Measurements from ENCODE around the gene SERPINE3.

Gene SERPINE3

DNA sequence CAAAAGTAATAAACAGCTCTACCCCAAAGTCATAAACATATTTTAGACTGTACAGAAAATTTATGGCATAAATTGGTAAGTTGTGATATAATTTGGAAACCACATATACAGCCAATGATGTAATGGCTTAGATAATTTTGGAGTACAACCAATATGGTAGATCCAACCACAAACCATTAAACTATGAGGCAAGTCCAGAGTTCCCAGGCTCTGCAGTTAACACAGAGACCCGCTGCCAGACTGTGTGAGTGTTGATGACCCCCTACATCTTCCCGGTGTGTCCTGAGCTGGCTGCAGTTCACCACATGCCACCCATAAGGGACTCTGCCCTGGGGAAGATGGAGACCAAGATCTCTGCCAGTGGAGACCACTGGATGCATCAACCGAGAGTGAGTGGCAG lies 9.9 kb upstream of the SERPINE3 start:
- no peak for DNase-seq

DNA sequence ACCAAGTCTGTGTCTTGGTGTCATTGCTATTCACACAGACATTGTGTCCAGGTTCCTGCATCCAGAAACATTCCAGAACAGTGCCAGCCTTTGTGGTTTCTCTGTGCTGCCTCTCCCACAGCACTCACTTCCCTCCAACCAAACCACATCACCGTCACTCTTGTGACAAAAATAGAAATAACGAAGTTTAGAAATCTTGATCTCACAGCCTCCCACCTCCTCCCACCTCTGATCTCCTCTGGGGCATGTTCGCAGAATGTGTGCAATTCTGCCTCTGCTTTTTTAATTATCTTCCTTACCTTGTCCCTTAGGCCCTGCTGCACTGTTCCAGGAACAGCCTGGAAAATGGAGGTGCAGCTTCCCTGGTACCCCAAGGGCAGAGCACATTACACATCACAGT lies 8.7 kb upstream of the SERPINE3 start:
- DNase-seq, result no peak

DNA sequence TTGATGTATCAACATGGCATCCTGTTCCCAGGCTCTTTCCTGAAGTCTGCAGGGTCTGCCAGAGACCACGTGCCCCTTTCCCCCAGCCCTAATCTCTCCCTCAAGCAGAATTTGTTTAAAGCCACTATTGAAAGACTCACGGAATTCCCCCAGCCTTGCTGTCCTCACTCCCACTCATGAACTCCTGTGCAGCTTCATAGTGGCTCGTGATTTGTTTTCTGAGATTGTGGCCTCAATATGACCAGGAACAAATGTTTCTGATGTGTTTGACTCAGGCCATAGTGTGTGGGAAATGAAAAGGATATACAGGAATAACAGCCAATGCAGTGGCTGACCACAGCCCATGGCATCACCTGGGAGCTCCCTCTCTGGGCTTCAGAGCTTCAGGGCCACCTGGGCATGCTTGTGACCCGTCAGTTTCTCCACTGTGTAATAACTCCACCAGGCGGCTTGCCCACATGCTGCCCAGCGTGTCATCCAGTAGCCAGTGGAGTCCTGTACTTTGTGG lies 8.1 kb upstream of the SERPINE3 start:
- no peak for DNase-seq

DNA sequence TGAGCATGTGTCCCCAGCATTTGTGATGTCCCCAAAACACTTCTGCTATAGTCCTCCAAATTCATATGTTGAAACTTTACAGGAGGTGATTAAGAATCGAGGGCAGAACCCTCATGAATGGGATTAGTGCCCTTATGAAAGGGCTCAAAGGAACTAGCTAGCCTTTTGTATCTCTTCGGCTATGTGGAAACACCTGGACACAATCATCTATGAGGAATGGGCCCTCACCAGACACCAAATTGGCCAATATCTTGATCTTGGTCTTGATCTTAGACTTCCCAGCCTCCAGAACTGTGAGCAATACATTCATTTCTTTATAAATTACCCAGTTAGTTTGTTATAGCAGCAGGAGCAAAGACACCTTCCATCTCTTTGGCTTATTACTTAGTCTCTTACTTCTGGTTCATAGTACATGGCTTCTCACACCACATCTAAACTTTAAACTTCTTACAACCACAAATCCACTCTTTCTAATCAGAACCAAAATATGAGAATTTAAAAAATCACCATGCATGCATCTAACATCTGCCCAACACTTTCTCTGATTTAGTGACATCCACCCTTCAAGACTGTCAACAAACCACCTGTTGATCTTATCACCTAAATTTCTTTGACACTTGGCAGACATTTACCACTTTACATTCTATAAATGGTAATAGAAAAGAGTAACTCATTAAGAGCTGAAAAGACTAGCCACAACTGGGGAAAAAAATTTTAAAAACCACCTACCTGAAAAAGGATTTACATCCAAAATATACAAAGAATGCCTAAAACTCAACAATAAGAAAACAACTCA lies 6.7 kb upstream of the SERPINE3 start:
- no peak for DNase-seq

DNA sequence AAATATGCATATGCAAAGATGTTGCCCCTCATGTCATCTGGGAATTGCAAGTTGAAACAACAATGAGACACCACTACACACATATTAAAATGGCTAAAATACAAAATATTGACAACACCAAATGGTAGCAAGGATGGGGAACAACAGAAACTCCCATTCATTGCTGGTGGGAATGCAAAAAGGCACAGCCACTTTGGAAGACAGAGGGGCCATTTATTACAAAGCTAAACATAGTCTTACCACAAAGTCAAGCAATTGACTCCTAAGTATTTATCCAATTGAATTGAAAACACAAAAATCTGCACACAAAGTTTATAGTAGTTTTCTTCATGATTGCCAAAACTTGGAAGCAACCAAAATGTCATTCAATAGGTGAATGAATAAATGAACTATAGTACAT lies 6.1 kb upstream of the SERPINE3 start:
- no peak for DNase-seq

DNA sequence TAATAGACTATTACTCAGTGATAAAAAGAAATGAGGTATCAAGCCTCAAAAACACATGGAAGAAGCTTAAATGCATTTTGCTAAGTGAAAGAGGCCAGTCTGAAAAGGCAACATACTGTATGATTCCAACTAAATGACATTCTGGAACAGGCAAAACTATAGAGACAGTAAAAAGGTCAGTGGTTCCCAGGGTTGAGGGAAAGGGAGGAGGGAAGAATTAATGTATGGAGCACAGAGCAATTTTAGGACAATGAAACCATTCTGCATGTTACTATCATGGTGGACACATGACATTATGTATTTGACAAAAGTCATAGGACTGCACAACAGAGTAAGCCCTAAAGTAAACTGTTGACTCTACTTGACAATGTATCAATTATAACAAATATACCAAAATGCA lies 5.7 kb upstream of the SERPINE3 start:
- no peak for DNase-seq

DNA sequence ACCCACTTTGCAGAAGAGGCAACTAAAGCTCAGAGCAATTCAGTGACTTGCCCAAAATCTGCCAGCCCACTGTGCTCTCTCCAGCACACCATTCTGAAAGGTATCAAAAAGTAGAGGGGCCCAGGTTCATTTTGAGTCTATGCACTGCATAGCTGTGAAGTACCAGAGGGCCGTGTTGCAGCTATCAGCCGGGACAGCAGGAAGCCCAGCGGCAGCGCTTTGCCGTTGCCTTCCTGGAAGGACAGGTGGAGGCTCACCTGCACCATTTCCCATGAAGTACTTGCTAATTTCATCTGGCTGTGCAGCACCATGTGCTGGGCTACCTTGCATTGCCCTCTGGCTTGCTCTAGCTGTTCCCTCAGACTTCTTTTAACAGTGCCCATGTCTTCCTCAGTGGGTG lies 2.7 kb upstream of the SERPINE3 start:
- DNase-seq, result no peak

DNA sequence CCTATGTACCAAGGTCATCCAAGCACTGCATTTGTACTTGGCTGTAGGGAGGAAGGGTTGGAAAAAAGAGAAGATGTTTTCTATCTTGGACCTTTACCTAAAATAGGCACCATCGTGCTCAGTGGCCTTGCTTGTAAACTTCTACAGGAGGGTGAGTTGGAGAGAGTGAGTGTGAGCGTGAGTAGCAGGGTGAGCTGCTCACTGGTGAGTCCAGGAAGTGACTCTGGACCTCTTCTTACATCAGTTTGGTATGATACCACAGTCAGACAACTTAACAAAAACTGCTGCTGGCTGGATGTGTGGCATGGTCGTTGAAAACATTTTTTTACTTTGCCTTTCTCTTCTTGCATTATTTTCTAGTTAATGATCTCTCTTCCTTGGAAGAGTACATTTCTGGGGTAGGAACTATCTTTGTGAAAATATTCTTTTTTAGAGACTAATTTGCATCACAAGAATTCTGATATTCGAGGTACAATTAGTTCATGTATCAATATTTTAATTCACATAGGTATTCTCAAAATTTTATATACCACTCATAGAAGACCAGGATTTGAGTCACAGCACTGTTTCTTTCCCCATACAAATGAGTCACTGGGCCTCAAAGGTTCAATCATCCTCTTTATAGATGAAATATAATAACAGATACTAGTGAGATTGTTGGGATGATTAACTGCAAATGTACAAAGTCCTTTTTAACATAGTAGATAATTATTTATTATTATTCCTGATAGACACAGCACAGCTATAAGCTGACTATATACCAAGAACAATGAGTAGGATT lies 651 bp downstream of the SERPINE3 start:
- no peak for DNase-seq

DNA sequence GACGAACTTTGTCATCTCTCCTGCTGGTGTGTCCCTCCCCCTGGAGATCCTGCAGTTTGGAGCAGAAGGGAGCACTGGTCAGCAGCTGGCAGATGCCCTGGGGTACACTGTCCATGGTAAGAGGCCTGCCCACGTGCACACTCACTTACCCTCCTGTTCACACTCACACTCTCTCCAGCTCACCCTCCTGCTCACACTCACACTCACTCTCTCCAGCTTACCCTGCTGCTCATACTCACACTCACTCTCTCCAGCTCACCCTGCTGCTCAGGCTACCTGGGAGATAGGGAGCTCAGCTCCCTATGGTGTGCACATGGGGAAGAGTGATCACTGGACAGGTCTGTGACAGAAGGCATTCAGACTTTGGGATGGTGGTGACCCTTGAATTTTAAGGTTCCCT lies 1.7 kb downstream of the SERPINE3 start:
- no peak for DNase-seq

DNA sequence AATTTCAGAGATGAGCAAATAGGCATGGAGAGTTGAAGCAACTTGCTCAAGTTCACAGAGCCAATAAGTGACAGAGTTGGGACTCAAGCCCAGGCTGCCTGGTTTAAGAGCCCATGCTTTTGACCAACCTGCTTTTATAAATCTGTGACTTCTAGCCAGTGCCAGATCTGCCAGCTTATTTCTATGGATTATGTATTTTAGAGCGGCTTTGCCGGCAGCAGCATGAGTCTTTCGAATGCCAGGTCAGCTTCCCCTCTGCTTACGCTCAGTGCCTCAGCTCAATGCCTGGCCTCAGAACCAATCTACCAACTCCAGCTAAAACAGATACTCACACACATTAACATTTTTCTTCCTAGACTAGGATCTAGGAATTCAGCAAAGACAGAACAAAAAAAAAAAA lies 2.3 kb downstream of the SERPINE3 start:
- no peak for DNase-seq

DNA sequence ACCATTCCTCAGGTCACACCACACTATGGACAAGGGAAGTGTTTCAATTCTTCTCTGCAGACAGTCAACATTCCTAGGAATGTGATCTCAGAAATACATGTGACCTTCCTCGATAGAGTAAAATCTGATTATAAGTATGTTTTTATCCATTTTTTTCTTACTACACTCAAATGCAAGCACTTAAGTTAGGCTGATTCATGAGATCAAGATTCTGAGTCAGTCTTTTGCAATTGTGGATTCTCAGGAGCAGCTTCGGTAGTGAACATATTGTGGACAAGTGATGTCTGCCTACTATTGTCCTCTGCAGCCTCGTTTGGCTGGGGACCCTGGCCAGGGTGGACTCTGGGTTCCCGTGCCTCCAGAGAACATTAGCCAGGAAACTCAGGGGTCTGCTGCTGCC lies 3.2 kb downstream of the SERPINE3 start:
- no peak for DNase-seq

DNA sequence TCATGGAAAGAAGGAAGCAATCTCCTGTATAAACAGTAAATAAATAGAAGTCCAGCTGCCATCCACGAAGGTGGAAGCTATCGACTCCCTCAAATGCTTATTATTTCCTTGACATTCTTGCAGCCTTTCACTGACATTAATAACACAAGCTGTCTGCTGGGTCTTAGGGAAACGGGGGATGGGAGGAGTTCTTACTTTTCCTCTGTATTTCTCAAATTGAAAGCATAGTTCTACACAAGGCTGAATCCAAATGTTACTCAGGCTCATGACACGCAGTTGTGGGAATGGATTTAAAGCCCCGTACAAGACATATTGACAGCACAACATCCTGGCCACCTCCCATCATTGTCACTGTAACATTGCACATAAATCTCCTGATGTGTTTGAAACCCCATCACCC lies 4.0 kb downstream of the SERPINE3 start:
- no peak for DNase-seq

DNA sequence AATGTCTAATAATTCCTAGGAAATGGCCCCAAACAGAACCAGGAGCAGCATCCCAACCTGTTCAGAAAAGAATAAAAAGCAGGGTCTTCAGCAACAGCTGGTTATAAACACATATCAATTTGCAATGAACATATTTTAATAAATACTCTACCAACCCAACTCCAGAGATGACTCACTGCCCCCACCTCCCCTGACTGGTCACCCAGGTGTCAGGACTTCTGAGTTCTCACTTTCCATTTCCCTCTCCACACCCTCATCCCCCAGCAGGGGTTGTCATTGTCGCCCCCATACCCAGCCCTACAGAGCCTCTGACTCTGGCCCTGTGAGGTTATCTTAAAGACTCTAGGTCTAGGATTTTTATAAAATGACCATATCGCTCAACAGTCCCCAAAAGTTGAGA lies 6.9 kb downstream of the SERPINE3 start:
- no peak for DNase-seq

DNA sequence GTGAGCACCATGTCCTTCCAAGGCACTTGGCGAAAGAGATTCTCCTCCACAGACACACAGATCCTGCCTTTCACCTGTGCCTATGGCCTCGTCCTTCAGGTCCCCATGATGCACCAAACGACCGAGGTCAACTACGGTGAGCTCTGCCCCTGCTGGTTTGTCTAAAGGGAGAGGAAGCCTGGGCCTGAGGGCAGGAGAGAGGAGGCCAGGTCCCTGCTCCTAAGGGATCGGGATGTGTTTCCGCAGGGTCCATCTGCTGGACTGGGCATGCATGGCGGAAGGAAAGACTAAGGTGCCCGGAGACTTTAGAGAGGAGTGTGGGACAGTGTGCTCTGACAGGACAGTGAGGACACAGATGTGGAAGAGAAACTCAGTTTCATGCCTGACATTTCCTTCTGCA lies 7.6 kb downstream of the SERPINE3 start:
- DNase-seq, result no peak

DNA sequence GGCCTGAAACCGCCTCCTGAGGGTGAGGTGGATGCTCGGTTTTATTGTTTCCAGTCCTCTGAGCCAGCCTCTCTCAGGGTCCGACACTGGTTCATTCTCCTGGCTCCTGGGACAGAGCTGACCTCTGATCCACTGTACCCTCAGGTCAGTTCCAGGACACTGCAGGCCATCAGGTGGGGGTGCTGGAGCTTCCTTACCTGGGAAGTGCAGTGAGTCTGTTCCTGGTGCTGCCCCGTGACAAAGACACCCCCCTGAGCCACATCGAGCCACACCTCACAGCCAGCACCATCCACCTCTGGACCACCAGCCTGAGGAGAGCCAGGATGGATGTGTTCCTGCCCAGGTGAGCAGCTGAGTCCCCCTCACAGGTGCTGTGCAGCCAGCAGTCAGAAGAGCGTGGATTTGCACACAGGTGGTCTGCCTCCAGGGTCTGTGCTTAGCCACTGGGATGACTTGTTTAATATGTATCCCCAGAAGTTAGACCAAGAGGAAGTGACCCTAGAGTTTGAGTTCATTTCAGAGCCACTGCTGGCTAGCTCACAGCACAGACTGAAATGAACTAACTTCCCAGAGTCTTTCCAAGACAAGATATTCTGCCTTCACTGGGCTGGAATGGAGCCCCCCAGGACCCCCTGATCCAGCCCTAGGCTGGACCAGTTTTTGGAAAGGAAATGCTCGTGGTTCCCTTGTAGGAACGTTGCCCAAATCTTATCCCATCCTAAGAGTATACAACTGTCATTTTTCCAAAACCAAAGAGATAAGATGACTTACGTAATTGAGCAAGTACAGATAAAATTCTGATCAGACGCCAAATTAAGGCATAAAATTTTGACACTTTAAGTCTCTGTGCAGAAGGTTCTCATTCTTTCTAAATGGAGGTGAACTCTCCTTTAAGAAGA lies 8.8 kb downstream of the SERPINE3 start:
- no peak for DNase-seq

DNA sequence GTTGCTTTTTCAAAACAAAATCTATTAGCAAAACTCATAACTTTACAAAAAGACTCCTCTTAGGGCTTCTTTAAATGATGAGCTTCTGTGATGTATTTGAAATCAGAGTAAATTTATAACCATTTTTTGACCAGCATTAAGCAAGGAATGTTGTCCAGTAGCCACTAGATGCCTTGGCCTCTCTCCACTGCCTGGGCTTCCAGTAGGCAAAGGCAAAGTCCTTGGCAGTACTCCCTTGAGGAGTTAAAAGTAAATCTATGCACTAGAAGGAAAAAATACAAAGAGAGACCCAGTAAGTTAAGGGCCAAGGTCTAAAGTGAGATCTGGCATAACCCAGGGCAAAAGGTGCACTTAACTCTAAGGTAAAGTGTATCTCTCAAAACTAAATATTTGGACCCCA lies 9.5 kb downstream of the SERPINE3 start:
- no peak for DNase-seq

DNA sequence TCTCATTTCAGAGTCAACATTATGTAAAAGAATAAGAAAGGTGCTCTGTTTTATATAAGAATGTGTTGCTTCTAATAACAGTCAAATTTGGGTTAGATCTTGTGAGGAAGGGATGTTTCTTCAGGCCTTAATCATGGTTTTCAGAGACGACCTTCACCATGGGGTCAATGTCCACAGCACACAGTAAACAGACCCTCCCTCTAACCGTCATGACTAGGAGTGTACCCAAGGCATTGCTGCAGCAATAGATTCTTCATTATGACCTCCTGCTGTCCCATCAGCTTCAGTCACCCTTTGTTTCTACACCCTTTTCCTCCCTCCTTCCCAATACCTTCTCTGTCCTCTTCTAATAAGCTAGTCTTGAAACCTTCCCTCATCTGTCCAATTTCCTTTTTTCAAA lies 15.7 kb downstream of the SERPINE3 start:
- no peak for DNase-seq

DNA sequence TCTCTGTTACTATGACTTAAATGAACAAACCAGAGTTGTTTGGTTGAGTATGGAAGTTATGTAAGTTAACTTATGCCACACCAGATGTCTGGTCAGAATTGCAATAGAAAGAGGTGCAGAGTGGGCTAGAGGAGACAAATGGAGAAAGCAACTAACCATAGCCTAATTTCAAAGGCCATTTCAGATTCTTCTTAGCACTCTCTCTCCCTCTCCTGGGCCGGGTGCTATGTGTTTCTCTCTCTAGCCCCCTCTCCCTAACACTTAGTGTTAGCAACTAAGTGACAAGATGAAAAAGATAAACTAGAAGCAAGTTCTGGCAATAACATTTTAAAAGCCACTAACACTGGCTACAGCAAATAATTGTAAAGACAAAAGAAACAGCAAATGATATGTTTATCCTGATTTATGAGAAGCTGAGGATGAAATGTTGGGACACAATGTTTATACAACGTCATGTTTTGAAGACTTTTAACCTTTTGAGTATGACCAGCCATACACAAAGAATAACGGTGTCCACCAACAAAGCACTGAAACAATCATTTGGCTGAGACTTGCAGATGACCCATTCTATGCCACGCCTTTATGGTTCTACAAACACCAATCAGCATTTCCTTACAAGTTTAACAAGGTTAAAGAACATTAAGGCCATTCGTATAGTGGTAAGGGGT lies 18.6 kb downstream of the SERPINE3 start:
- no peak for DNase-seq

DNA sequence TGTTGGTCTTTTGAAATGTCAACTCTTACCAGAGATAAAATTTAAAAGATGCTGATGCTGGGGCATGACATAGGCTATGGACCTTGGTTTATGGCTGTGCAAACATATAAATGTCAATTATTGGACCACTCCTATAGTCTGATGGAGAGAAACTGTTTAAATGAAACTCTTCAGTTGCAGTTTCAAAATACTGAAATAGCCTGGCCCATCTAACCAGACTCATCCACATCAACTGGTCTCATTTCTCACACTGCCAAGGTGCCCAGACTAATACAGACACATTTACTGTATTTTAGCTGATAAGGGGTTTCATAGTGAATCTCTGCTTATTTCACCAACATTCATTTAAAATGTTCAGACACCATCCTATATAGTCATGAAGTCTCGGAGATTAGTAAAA lies 19.9 kb downstream of the SERPINE3 start:
- DNase-seq, result no peak

DNA sequence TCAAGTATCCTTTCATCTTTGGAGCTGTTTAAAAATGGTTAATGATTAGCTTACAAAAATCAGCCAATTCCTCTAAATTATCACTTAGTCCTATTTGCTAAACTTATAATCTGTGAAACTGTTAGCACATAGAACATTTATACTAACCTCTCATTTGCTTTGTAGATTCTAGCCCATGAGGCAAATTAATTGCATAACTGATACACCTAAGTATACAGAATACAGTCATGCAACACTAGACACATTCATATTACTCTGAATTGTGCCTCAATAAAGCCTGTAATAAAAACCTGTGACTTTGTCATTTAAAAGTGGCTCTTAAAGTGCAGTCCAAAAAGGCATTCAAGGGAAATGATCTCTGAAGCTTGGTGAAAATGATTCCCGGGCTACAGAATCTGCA lies 21.0 kb downstream of the SERPINE3 start:
- DNase-seq, result no peak

DNA sequence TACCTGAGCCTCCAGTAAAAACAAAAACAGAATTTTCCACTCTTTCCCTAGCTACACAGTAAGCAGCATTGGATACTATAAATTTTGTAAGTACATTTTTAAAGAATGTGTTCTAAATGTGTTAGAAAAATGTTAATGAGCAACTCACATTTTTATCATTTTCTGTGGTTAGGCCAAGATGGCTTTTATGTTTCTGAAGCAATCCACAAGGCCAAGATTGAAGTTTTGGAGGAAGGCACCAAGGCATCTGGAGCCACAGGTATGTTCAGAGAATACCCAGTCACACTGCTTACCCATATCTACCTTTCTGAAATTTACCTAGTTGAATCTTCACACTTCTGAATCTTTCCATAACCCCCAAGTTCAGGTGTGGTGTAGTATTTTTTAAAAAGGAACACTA lies 21.6 kb downstream of the SERPINE3 start:
- no peak for DNase-seq

DNA sequence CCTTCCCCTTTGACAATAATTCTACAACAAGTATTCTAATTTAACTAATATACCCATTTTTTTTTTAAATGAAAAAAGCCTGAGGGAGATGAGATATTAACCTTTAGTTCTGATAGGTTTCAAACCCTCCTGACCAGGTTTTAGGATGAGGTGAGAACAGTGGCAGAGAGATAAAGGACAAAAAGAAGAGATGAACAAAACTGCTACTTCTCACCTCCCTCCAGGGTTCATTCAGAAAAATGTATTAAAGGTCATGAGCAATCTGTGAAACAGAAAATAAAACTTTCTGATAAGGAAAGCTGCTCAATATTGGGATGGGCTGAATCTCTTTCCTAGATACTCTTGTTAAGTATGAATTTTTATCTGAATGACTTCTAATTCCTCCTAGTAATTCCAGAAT lies 24.1 kb downstream of the SERPINE3 start:
- no peak for DNase-seq
